ENCODE measurements around the gene ADAM22. TPM values are rescaled to one million over a fixed set of nuclear protein-coding genes. Genes with fewer than 3 reads are reported as not detected.

ADAM22 gene
- total and polyA plus RNA-seq, 2 of the 4 experiments (the other 2 are of a cell fraction): 0.03 to 0.18 TPM

- no peak for TF ChIP-seq CTCF (conservative IDR thresholded peaks at IDR 0.05; ENCODE audit: low read depth, low read length)
- TF ChIP-seq NFE2L2 (IDR thresholded peaks at IDR 0.05; ENCODE audit: low read depth, low read length): no peak
- TF ChIP-seq FOS (IDR thresholded peaks at IDR 0.05; ENCODE audit: low read depth, low read length): no peak
- TF ChIP-seq MXI1 (IDR thresholded peaks at IDR 0.05; ENCODE audit: borderline replicate concordance, low read depth, low read length): no peak
- no peak for TF ChIP-seq RCOR1 (IDR thresholded peaks at IDR 0.05; ENCODE audit: insufficient replicate concordance, low read length)
- no peak for TF ChIP-seq ELK1 (IDR thresholded peaks at IDR 0.05; ENCODE audit: borderline replicate concordance, low read depth, low read length)
- no peak for TF ChIP-seq SMC3 (IDR thresholded peaks at IDR 0.05; ENCODE audit: low read depth, low read length)
- TF ChIP-seq RFX5 (IDR thresholded peaks at IDR 0.05; ENCODE audit: low read depth, low read length): no peak
- no peak for TF ChIP-seq MAZ (IDR thresholded peaks at IDR 0.05; ENCODE audit: borderline replicate concordance, low read depth, low read length)
- no peak for TF ChIP-seq POLR2A (IDR thresholded peaks at IDR 0.05; ENCODE audit: low read depth, low read length)
- no peak for TF ChIP-seq RAD21 (IDR thresholded peaks at IDR 0.05; ENCODE audit: low read length)
- no peak for TF ChIP-seq CHD1 (IDR thresholded peaks at IDR 0.05; ENCODE audit: low read depth, low read length)
- TF ChIP-seq BHLHE40 (IDR thresholded peaks at IDR 0.05; ENCODE audit: low read depth, low read length): no peak
- H3K56ac ChIP-seq (ENCODE audit: extremely low read depth, insufficient read depth, low read length): no peak overlapping the region
- H4K20me1 ChIP-seq (ENCODE audit: insufficient read depth, low read length): no peaks in the 10 kb centered on the region
- H3K4me3 ChIP-seq (ENCODE audit: insufficient read depth, low read depth, low read length): no peak overlapping the region
- no peak overlapping the region for H2BK120ac ChIP-seq (ENCODE audit: low read depth, low read length)
- dilution Hi-C loops (cut with HindIII; ENCODE audit: low sequenced_read_pairs, unreplicated experiment): no loop called here
- H2AK5ac ChIP-seq (ENCODE audit: low read depth, low read length): no peak overlapping the region
- no peak overlapping the region for H2AFZ ChIP-seq (replicated peaks; ENCODE audit: low read length, poor library complexity)
- no peaks in the 10 kb centered on the region for H3K27me3 ChIP-seq (ENCODE audit: control insufficient read depth, insufficient read depth, low read length)
- no peak overlapping the region for H3K4ac ChIP-seq (ENCODE audit: low read depth, low read length)
- no peak overlapping the region for H2BK20ac ChIP-seq (ENCODE audit: low read depth, low read length)
- no peaks in the 10 kb centered on the region for H3K4me1 ChIP-seq (ENCODE audit: control insufficient read depth, insufficient read depth, low read length)
- ChIA-PET CTCF (no interaction called here), POLR2A (ENCODE audit: unreplicated experiment) (no interaction called here)
- H3K23ac ChIP-seq (ENCODE audit: low read depth, low read length): no peak overlapping the region
- no peak overlapping the region for H3K9ac ChIP-seq (ENCODE audit: low read depth, low read length)
- no peaks in the 10 kb centered on the region for H3K9me3 ChIP-seq (ENCODE audit: control insufficient read depth, insufficient read depth, low read length)
- H4K5ac ChIP-seq (ENCODE audit: low read depth, low read length): no peak overlapping the region
- intact Hi-C loops (cut with micrococcal nuclease): loop anchor here (10.0 kb wide), 1 partner anchor 63 kb away; no protein-coding TSS in a partner anchor
- H3K14ac ChIP-seq (replicated peaks; ENCODE audit: low read depth, low read length): no peak overlapping the region
- ATAC-seq (ENCODE audit: low read depth) (no peak), DNase-seq (no peak)
- no peak overlapping the region for H3K4me2 ChIP-seq (ENCODE audit: low read depth, low read length)
- H3K79me1 ChIP-seq (ENCODE audit: low read depth in 1 of 2, low read length in 2 of 2): no peaks in the 10 kb centered on the region
- H3K27ac ChIP-seq (ENCODE audit: insufficient read depth, low read length): no peak overlapping the region
- H3K9me1 ChIP-seq (ENCODE audit: insufficient read depth, low read length): no peaks in the 10 kb centered on the region
- no peak overlapping the region for H3K18ac ChIP-seq (ENCODE audit: low read depth, low read length)
- no peak overlapping the region for H2BK15ac ChIP-seq (ENCODE audit: low read depth, low read length)
- no peak overlapping the region for H2BK5ac ChIP-seq (ENCODE audit: low read depth, low read length, poor library complexity, severe bottlenecking)
- H4K91ac ChIP-seq (ENCODE audit: insufficient read depth, low read depth, low read length): no peak overlapping the region
- no CpG with 5 or more reads among the region's 3 CpGs for WGBS, 2 experiments (ENCODE audit: extremely low coverage in 2 of 2, insufficient read length in 1 of 2)
- H3K36me3 ChIP-seq (ENCODE audit: control insufficient read depth, insufficient read depth, low read length): no peaks in the 10 kb centered on the region
- no peak overlapping the region for H2AK9ac ChIP-seq (replicated peaks; ENCODE audit: low read depth, low read length, poor library complexity)
- in situ Hi-C loops (cut with MboI; ENCODE audit: low sequenced_read_pairs): no loop called here
- BruUV-seq (replicated peaks): no TSS peak
- no peak overlapping the region for H4K8ac ChIP-seq (ENCODE audit: low read depth in 2 of 2, low read length in 2 of 2)
These were observed 158.1 kb downstream of the ADAM22 start for GRCh38 chr7:88091988-88092675.

Data from IMR-90 (cell line).